Measurements from ENCODE around the gene BCOR. TPM values are rescaled to one million over a fixed set of nuclear protein-coding genes. Genes with fewer than 3 reads are reported as not detected.

The BCOR gene
- total and polyA plus RNA-seq, 2 donors (not counting 1 experiment from before 2014, with no cell fraction given): 3.0 to 5.8 TPM

DNA sequence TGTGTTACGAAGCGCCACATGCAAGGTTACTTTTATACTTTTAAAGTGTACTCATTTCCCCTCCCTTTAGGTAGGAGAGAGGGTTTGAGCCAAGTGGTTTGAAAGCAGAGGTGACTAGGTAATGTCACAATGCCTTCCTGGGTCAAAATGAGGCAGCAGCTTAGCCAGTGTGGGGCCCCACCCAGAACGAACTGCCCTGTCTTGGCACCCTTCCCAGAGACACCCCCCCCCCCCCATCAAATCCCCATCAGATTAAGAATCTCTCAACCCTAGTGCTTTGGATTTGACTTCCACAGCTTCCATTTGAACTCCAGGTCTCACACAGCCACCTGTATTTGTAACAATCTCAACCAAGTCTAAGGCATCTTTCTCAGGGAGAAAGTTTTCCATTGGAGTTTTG lies 31.1 kb downstream of the BCOR start:
- no peaks in the 10 kb centered on the region for H3K9me3 ChIP-seq (ENCODE audit: control insufficient read depth, insufficient read depth, low read depth, low read length)
- H3K27ac ChIP-seq (ENCODE audit: insufficient read depth, low read length): no peak overlapping the region
- TF ChIP-seq EZH2 (IDR thresholded peaks at IDR 0.05; ENCODE audit: low read length, missing control alignments): no peak
- TF ChIP-seq, protein P1, sequence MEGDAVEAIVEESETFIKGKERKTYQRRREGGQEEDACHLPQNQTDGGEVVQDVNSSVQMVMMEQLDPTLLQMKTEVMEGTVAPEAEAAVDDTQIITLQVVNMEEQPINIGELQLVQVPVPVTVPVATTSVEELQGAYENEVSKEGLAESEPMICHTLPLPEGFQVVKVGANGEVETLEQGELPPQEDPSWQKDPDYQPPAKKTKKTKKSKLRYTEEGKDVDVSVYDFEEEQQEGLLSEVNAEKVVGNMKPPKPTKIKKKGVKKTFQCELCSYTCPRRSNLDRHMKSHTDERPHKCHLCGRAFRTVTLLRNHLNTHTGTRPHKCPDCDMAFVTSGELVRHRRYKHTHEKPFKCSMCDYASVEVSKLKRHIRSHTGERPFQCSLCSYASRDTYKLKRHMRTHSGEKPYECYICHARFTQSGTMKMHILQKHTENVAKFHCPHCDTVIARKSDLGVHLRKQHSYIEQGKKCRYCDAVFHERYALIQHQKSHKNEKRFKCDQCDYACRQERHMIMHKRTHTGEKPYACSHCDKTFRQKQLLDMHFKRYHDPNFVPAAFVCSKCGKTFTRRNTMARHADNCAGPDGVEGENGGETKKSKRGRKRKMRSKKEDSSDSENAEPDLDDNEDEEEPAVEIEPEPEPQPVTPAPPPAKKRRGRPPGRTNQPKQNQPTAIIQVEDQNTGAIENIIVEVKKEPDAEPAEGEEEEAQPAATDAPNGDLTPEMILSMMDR (conservative IDR thresholded peaks at IDR 0.05 in 1 of 2, IDR thresholded peaks at IDR 0.05 in 1 of 2; ENCODE audit: low read depth in 1 of 2, low read length in 2 of 2): no peak
- H3K4me2 ChIP-seq (ENCODE audit: extremely low read depth, insufficient read depth, low read length): no peak overlapping the region
- H3K27me3 ChIP-seq (ENCODE audit: control insufficient read depth, insufficient read depth, low read length): no peaks in the 10 kb centered on the region
- H4K20me1 ChIP-seq (ENCODE audit: control insufficient read depth, extremely low read depth, insufficient read depth, low read length): no peaks in the 10 kb centered on the region
- no peak overlapping the region for H2AFZ ChIP-seq (ENCODE audit: low read length)
- no peaks in the 10 kb centered on the region for H3K36me3 ChIP-seq (ENCODE audit: control insufficient read depth, insufficient read depth, low read length)
- no peaks in the 10 kb centered on the region for H3K4me1 ChIP-seq (ENCODE audit: control insufficient read depth, extremely low read depth, insufficient read depth, low read length)
- no peak for DNase-seq (ENCODE audit: low read depth in 2 of 2)
- H3K9ac ChIP-seq (ENCODE audit: insufficient read depth, low read length): no peak overlapping the region
- H3K79me2 ChIP-seq (ENCODE audit: control insufficient read depth, insufficient read depth, low read length): no peaks in the 10 kb centered on the region
- H3K4me3 ChIP-seq (replicated peaks in 1 of 4; ENCODE audit: control extremely low read depth in 1 of 4, insufficient read depth in 1 of 4, low read depth in 3 of 4, low read length in 4 of 4): no peak overlapping the region

DNA sequence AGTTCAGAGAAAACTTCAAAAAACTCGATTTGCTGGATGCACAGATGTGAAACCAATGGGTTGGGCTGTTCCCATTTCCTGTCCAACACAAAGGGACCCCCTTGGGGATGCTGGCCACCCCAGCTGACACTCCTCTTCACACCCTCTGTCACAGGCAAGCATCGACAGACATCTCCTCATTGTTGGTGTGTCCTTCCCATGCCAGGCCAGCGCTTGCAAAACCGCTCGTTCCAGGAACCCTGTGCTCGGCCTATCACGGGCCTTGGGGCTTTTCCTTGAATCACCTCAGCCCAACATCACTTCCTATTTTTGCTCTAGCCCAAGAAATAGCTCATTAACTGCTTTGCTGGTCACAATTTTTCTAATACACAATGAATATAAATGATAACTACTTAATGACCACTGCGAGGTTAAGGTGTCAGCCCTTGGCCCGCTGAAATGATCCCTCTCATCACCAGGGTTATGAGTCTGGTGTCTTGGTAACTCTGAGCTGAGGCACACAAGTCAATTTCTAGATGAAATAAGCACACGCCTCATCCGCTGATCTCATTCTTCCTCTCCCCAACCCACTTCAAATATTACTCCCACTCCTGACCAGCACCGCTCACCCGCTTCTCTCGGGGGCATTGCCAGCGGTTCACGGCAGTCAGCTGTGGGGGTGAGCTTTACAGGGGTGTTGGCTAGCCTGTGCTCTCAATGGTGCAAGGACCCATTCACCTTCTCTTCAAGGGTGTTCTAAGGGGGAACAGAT lies 32.3 kb downstream of the BCOR start:
- H3K79me2 ChIP-seq (ENCODE audit: control insufficient read depth, insufficient read depth, low read length): no peaks in the 10 kb centered on the region
- no peak overlapping the region for H3K9ac ChIP-seq (ENCODE audit: insufficient read depth, low read length)
- no peak overlapping the region for H3K4me3 ChIP-seq (replicated peaks in 1 of 4; ENCODE audit: control extremely low read depth in 1 of 4, insufficient read depth in 1 of 4, low read depth in 3 of 4, low read length in 4 of 4)
- H3K4me1 ChIP-seq (ENCODE audit: control insufficient read depth, extremely low read depth, insufficient read depth, low read length): no peaks in the 10 kb centered on the region
- TF ChIP-seq EZH2 (IDR thresholded peaks at IDR 0.05; ENCODE audit: low read length, missing control alignments): no peak
- TF ChIP-seq, protein P1 (conservative IDR thresholded peaks at IDR 0.05 in 1 of 2, IDR thresholded peaks at IDR 0.05 in 1 of 2; ENCODE audit: low read depth in 1 of 2, low read length in 2 of 2): no peak
- H2AFZ ChIP-seq (ENCODE audit: low read length): no peak overlapping the region
- no peaks in the 10 kb centered on the region for H3K27me3 ChIP-seq (ENCODE audit: control insufficient read depth, insufficient read depth, low read length)
- H3K9me3 ChIP-seq (ENCODE audit: control insufficient read depth, insufficient read depth, low read depth, low read length): no peaks in the 10 kb centered on the region
- H4K20me1 ChIP-seq (ENCODE audit: control insufficient read depth, extremely low read depth, insufficient read depth, low read length): no peaks in the 10 kb centered on the region
- H3K36me3 ChIP-seq (ENCODE audit: control insufficient read depth, insufficient read depth, low read length): no peaks in the 10 kb centered on the region
- DNase-seq (ENCODE audit: low read depth in 2 of 2): no peak
- H3K4me2 ChIP-seq (ENCODE audit: extremely low read depth, insufficient read depth, low read length): no peak overlapping the region
- H3K27ac ChIP-seq (ENCODE audit: insufficient read depth, low read length): no peak overlapping the region

DNA sequence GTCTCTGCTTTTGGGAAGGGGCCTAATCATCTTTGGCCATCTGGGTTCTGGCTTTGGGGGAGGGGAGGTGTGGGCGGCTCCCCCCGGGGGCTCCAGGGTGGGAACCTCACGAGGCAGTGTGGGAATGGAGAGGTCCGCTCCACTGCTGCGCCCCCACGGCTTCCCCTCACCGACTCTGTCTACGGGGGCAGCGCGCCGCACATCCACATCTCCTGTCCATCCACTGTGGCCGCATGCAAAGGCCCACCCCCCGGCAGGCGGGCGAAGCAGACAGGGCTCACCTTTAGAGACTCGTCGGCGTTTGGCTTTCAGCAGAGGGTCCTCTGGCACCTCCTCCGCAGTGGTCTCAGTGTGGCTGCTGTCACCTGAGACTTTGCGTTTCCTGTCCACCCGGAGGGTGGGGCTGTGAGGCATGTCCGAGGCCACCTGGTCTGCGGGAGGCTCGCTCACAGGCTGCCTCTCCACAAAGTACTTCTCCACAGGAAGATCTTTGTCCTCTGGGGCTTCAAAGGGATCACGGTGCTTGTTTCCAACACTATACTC lies 33.6 kb downstream of the BCOR start:
- Histone ChIP-seq H3K9me3 (ENCODE audit: control insufficient read depth, insufficient read depth, low read depth, low read length) (no peaks in the 10 kb centered on the region), H3K4me2 (ENCODE audit: extremely low read depth, insufficient read depth, low read length) (no peak overlapping the region), H4K20me1 (ENCODE audit: control insufficient read depth, extremely low read depth, insufficient read depth, low read length) (no peaks in the 10 kb centered on the region), H2AFZ (ENCODE audit: low read length) (no peak overlapping the region), H3K27me3 (ENCODE audit: control insufficient read depth, insufficient read depth, low read length) (no peaks in the 10 kb centered on the region), H3K4me3 (replicated peaks in 1 of 4; ENCODE audit: control extremely low read depth in 1 of 4, insufficient read depth in 1 of 4, low read depth in 3 of 4, low read length in 4 of 4) (no peak overlapping the region), H3K36me3 (ENCODE audit: control insufficient read depth, insufficient read depth, low read length) (no peaks in the 10 kb centered on the region), H3K4me1 (ENCODE audit: control insufficient read depth, extremely low read depth, insufficient read depth, low read length) (no peaks in the 10 kb centered on the region), H3K79me2 (ENCODE audit: control insufficient read depth, insufficient read depth, low read length) (no peaks in the 10 kb centered on the region), H3K9ac (ENCODE audit: insufficient read depth, low read length) (no peak overlapping the region), H3K27ac (ENCODE audit: insufficient read depth, low read length) (no peak overlapping the region)
- TF ChIP-seq, protein P1 (conservative IDR thresholded peaks at IDR 0.05 in 1 of 2, IDR thresholded peaks at IDR 0.05 in 1 of 2; ENCODE audit: low read depth in 1 of 2, low read length in 2 of 2): no peak
- TF ChIP-seq EZH2 (IDR thresholded peaks at IDR 0.05; ENCODE audit: low read length, missing control alignments): no peak
- DNase-seq (ENCODE audit: low read depth in 2 of 2): no peak

Measured in fibroblast of lung (primary cell).